ENCODE results near the gene MINDY2.

MINDY2 gene

GRCh38 chr15:58909616-58910015 is 138.5 kb downstream of the MINDY2 start:
- DNase-seq (ENCODE audit: extremely low read depth, insufficient read length): no peak
- Histone ChIP-seq H3K36me3 (ENCODE audit: control insufficient read depth, insufficient read depth, low read length) (peaks cover 6% of the 10 kb centered on the region), H3K27me3 (replicated peaks; ENCODE audit: control insufficient read depth, insufficient read depth, low read length) (no peaks in the 10 kb centered on the region)

DNA sequence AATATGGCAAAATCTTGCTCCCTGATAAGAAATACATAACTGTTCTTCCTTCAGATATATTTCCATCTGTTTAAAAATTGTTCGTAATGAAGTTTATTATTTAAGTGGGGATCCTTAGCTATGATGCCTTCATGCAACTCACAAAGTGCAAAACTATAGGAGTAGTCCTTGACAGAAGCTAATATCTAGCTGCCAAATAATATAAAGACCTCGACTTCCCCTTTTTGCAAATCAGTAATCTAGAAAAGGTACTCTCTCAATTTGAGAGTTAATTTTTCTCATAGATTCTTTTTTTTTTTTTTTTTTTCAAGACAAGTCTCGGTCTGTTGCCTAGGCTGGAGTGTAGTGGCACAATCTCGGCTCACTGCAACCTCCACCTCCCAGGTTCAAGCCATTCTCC is 139.4 kb downstream of the MINDY2 start:
- TF ChIP-seq CTCF (IDR thresholded peaks at IDR 0.05; ENCODE audit: insufficient read depth, low read length, poor library complexity, severe bottlenecking): no peak
- no peak for DNase-seq (ENCODE audit: extremely low read depth, insufficient read length)
- Histone ChIP-seq H3K27me3 (replicated peaks; ENCODE audit: control insufficient read depth, insufficient read depth, low read length) (no peaks in the 10 kb centered on the region), H3K36me3 (ENCODE audit: control insufficient read depth, insufficient read depth, low read length) (peaks cover 6% of the 10 kb centered on the region), H3K4me3 (replicated peaks; ENCODE audit: low read depth, low read length) (no peak overlapping the region)

More at GRCh38 chr15:58909616-58910015, 138.5 kb downstream of the MINDY2 start:
- no peak overlapping the region for H3K4me3 ChIP-seq (replicated peaks; ENCODE audit: low read depth, low read length)
- TF ChIP-seq CTCF (IDR thresholded peaks at IDR 0.05; ENCODE audit: insufficient read depth, low read length, poor library complexity, severe bottlenecking): no peak

Measured in GM06990 (cell line).